ENCODE data around the gene RAB11A.

- TF ChIP-seq CTCF (conservative IDR thresholded peaks at IDR 0.05 in 1 of 2, IDR thresholded peaks at IDR 0.05 in 1 of 2; ENCODE audit: low read depth in 1 of 2, low read length in 2 of 2) (no peak), EZH2 (IDR thresholded peaks at IDR 0.05; ENCODE audit: low read length, missing control alignments) (no peak)
Observed at GRCh38 chr15:65924004-65924403, 54.7 kb downstream of the RAB11A start.

Data from fibroblast of lung (primary cell).